ENCODE results near the gene FOXD4L5.
"Not testable (repeated sequence)": the region's sequence is repeated elsewhere in the genome, so short reads cannot be mapped to it uniquely, and the experiment has no call there.

Gene FOXD4L5
- total RNA-seq = 0 reads per million in 3 experiments

- DNase-seq = not testable (repeated sequence)
Measured at GRCh38 chr9:65285109-65285508, at the start of gene FOXD4L5. Gene FOXD4L5 (minus strand): TSS chr9:65285209. CDS start chr9:65284377, 832 bp downstream.

- DNase-seq = not testable (repeated sequence)
Measured at GRCh38 chr9:65283943-65284342, 1.1 kb downstream of the FOXD4L5 start.

GRCh38 chr9:65282976-65283375 lies 2.0 kb downstream of the FOXD4L5 start:
- not testable (repeated sequence) for DNase-seq

All from central memory CD4-positive, alpha-beta T cell (primary cell).